ENCODE data around the gene TMEM33. TPM values are rescaled to one million over a fixed set of nuclear protein-coding genes. Genes with fewer than 3 reads are reported as not detected.
"Not testable (repeated sequence)": the region's sequence is repeated elsewhere in the genome, so short reads cannot be mapped to it uniquely, and the experiment has no call there.

Gene TMEM33
- 99.4 and 112 TPM in 2 replicates for total RNA-seq (2014; rRNA removed; shearing (Covaris generic))

DNA sequence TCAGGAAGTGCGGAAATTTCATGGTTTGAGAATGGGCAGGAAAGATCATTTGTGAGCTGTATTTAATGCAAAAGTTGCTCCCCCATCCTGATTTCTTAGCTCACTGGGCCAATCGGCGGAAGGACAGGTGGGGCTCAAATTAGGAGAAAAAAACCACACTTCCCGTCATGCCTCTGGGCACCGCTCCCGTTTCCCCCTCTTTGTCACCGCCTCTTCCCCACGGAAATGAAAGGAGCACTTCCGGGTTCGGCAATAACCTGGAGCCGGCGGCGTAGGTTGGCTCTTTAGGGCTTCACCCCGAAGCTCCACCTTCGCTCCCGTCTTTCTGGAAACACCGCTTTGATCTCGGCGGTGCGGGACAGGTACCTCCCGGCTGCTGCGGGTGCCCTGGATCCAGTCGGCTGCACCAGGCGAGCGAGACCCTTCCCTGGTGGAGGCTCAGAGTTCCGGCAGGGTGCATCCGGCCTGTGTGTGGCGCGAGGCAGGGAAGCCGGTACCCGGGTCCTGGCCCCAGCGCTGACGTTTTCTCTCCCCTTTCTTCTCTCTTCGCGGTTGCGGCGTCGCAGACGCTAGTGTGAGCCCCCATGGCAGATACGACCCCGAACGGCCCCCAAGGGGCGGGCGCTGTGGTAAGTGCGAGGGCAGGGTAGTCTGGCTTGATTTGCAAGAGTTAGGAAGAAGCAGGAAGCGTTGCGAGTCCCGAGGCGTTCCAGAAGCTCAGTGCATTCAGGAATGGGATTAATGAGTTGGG lies at the start of gene TMEM33:
Gene TMEM33, plus strand, starts transcription at position 529 of the 751 bp plus-strand sequence. Its CDS starts 56 bp downstream, at position 585.
- DNase-seq (ENCODE audit: low read depth), result peak; percentile 93

DNA sequence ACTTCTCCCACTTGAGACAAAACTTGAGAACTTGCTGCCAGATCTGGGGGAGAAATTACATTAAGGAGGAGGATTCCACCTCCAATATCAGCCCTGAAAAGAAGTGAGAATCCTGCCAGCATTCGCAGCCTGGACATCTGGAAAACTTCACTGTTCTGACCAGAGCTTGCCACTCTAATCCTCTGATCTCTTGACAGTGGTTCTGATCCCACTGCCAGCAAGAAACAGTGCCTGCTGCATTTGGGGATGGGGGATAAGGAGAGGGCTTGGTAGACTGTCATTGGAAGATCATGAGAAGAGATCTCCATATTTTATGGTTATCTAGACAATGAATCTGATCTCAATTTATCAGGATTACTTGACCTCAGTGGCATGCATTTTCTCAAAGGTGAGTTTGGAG lies 49.8 kb upstream of the TMEM33 start:
- no peak for DNase-seq (ENCODE audit: low read depth)

GRCh38 chr4:41887277-41887676 lies 48.0 kb upstream of the TMEM33 start:
- DNase-seq (ENCODE audit: low read depth), result no peak

DNA sequence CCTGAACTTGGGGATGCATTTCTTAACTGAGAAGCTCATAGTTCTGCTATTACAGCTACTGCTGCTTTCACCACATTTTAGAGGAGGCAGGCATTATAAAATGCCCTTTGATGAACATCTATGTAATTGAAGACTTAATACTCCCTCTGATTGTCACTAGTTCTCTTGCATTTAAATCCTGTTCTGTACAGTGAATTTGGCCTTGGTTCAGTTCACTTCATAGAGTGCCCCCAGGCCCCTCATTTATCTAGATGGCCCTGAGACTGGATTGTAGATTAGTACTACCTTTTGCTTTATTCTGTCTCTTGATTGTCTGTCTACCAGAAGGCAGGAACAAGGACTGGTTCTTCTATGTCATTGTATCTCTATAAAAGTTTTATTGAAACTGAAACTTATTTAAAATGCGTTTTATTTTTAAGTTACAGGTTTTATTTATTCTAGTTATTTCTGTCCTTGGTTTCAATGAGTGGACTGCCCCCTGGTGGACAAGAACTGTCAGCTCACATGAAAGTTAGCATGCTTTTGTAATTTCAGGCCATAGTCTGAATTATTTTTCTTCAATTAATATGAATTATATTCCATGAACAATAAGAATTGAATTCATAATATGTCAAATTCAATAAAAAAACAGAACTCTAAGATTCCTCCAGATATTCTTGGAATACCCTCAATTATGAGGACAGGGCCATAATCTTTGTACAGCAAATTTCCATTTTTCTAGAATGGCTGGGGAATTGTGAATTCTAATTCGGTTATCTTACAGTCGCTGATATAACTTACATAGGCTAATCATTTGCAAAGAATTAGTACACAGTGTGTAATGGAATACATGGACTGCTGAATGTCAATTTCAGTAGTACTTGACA lies 47.2 kb upstream of the TMEM33 start:
- peak; percentile 42 for DNase-seq (ENCODE audit: low read depth)

- no peak for DNase-seq (ENCODE audit: low read depth)
Observed at GRCh38 chr4:41888687-41889074, 46.5 kb upstream of the TMEM33 start.

DNA sequence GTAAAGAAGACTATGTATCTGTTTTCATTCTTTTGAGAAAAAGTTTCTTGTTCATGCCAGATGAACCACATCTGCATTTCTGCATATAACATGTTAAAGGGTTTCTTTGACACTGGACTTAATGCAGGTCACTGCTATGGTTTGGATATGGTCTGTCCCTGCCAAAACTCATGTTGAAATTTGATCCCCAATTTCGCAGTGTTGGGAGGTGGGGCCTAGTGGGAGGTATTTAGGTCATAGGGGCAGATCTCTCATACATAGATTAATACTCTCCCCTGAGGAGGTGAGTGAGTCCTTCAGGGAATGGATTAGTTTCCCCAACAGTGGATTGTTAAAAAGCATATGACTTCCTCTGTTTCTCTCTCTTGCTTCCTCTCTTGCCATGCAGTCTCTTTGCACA lies 45.9 kb upstream of the TMEM33 start:
- no peak for DNase-seq (ENCODE audit: low read depth)

DNA sequence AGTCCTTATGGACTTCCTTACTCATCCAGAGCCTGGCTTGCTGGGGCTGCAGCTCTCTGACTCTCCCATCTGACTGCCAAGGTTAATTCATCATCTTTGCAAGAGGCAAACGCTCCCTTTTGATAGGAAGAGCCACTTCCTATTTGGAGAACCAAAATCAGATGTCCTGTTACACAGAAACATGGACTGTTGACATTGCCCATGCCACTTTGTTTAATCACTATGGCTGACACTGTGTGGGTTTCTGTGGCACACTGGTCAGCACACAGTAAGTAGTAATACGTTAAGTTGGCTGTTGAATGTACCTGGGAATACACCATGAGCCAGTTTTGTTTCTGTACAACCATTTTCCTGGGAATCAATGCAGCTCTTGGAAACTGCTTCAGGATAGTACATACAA lies 45.1 kb upstream of the TMEM33 start:
- DNase-seq (ENCODE audit: low read depth), result no peak

DNA sequence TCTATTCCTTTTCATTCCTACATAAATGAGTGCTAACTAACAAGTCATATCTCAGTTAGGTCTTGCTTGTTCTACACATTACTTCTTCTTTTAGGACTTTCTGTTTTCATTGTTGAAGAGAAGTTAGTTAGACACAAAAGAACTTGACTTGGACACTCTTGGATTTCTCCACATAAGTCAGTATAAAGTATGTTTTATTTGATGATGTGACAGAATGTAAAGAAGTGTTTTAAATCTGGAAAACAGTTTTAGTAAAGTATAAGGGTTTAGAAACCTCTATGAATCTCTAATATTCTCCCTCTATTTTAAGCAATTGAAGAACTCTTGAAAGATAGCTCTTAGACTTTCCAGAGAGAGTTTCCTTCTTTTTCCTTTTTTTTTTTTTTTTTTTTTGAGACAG lies 38.6 kb upstream of the TMEM33 start:
- no peak for DNase-seq (ENCODE audit: low read depth)

- no peak for DNase-seq (ENCODE audit: low read depth)
Observed at GRCh38 chr4:41897698-41898097, 37.5 kb upstream of the TMEM33 start.

GRCh38 chr4:41909136-41909535 lies 26.1 kb upstream of the TMEM33 start:
- peak; percentile 56 for DNase-seq (ENCODE audit: low read depth)

DNA sequence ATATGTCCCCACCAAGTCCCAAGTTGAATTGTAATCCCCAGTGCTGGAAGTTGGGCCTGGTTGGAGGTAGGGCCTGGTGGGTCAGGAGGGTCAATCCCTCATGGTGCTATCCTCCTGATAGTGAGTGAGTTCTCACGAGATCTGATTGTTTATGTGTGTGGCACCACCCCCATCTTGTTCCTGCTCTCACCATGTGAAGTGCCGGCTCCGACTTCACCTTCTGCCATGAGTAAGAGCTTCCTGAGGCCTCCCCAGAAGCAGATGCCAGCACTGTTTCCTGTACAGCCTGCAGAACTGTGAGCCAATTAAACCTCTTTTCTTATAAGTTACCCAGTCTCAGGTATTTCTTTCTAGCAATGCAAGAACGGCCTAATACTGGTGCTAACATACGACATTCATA lies 22.7 kb upstream of the TMEM33 start:
- peak; percentile 31 for DNase-seq (ENCODE audit: low read depth)

GRCh38 chr4:41913509-41913908 lies 21.7 kb upstream of the TMEM33 start:
- peak; percentile 15 for DNase-seq (ENCODE audit: low read depth)

DNA sequence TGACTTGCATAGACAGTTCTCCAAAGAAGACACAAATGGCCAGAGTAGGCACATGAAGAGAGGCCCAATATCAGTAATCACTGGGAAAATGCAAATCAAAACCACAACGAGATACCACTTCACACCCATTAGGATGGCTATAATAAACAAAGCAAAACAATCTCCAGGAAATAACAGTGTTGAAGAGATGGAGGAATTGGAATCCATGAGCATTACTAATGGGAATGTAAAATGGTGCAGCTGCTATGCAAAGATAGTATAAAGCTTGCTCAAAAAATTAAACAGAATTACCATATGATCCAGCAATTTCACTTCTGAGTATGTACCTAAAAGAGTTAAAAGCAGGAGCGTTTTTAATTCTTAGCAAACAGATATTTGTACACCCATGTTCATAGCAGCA lies 17.0 kb upstream of the TMEM33 start:
- DNase-seq (ENCODE audit: low read depth), result no peak

DNA sequence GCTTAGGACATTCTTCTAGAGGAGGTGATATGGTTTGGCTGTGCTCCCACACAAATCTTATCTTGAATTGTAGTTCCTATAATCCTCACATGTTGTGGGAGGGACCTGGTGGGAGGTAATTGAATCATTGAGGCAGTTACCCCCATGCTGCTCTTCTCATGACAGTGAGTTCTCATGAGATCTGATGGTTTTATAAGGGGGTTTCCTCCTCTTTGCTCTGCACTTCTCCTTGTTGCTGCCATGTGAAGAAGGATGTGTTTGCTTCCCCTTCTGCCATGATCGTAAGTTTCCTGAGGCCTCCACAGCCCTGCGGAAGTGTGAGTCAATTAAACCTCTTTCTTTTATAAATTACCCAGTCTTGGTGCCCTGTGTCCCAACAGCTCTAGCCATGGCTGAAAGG lies 14.8 kb upstream of the TMEM33 start:
- DNase-seq (ENCODE audit: low read depth), result not testable (repeated sequence)

- no peak for DNase-seq (ENCODE audit: low read depth)
Observed at GRCh38 chr4:41921476-41921875, 13.8 kb upstream of the TMEM33 start.

GRCh38 chr4:41927796-41928499 lies 7.3 kb upstream of the TMEM33 start:
- DNase-seq (ENCODE audit: low read depth), result peak; percentile 17

DNA sequence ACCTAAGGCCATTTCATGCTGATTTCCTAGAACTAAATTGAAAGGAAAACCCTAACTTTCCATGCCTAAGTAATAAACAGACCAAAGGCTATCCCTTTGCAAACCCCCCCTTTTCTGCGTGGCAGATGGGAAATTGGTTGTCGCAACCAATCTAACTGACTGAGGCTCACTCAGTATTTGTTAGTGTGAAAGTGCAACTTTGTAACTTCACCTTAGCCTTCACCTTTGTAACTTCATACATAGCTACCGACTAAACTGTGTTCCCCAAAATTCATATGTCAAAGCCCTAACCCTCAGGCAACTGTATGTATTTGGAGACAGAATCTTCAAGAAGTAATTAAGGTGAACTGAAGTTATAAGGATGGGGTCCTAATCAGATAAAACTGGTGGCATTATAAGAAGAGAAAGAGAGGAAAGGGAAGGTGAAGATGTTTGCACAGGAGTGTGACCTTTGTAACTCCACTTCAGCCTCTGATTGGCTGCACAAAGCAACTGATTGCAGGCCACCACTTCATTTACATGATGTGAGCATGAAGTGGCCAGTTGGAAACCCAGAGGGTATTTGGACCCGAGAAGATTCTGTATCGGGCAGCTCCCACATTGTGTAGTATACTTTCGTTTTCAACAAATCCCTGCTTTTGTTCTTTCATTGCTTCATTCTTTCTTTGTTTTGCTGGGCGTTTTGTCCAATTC lies 4.9 kb upstream of the TMEM33 start:
- DNase-seq (ENCODE audit: low read depth), result peak; percentile 43

DNA sequence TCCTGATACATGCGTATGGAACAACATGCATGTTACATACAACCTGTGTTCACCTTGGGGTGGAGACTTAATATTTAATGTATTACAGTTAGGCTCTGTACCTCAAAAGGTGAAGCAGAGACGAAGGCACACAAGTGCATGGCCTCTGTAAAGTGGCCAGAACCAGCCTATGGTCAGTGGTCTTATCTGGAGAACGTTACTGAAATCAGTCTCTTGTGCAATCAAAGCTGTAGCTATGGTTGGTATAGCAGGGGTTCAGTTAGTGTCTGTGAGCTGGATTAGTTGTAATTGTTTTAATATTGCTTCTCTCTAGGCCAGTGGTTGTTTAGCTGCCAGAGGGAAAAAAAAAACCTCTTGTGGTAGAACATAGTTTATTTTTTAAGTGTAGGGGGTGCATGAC lies 2.2 kb upstream of the TMEM33 start:
- no peak for DNase-seq (ENCODE audit: low read depth)

GRCh38 chr4:41933997-41934503 lies 1.2 kb upstream of the TMEM33 start:
- DNase-seq (ENCODE audit: low read depth), result peak; percentile 50

DNA sequence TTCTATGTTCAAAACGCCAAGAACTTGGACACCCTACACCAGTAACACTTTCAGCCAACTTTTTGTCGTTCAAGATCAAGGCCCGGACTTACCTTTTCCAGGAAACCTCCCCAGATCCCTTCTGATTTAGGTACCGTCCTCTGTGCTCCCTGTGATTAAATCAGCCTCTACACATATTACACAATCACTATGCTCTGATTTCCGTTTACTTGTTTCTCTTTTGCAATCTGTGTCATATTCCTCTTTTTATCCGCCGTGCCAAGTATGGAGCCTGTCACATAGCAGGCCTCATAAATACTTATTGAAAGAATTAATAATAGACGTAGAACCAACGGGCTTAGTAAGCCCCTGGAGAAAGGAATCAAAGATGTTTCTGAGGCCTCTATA lies 722 bp upstream of the TMEM33 start:
- no peak for DNase-seq (ENCODE audit: low read depth)

GRCh38 chr4:41935652-41936021 lies 408 bp downstream of the TMEM33 start:
- peak; percentile 39 for DNase-seq (ENCODE audit: low read depth)
